Esophagus squamous epithelium (tissue), 5 donors: ENCODE results near the gene NCOA1. TPM values are rescaled to one million over a fixed set of nuclear protein-coding genes. Genes with fewer than 3 reads are reported as not detected.

Experiments
- DNase-seq: peaks from one replicate; lab custom pipeline; 2025; lab: John Stamatoyannopoulos, UW
- H3K27ac ChIP-seq, 4 donors: fragments of 200-600 bp; sonication (generic); one replicate each; pipeline ENCODE4 v1.5.1; 2016 to 2019; ENCODE audit warnings: mild to moderate bottlenecking in 1 of 4
- H3K27me3 ChIP-seq, 4 donors: fragments of 200-600 bp; sonication (generic); 1 replicate in 3 of 4; 2 replicates in 1 of 4; pipeline versions ENCODE4 v1.5.1 to v1.6.0; 2017 to 2021; ENCODE audit warnings: antibody characterized with exemption in 1 of 4
- H3K36me3 ChIP-seq, 3 donors: fragments of 200-600 bp; sonication (generic); one replicate each; pipeline ENCODE4 v1.5.1; 2016 to 2019
- H3K4me1 ChIP-seq, 3 donors: fragments of 200-600 bp; sonication (generic); one replicate each; pipeline ENCODE4 v1.5.1; 2017 to 2019
- H3K4me3 ChIP-seq, 4 donors: fragments of 200-600 bp; sonication (generic); 1 replicate in 3 of 4; 2 replicates in 1 of 4; pipeline ENCODE4 v1.5.1; 2016 to 2019; ENCODE audit warnings: mild to moderate bottlenecking in 2 of 4, moderate library complexity in 1 of 4
- H3K9me3 ChIP-seq, 3 donors: fragments of 200-600 bp; sonication (generic); one replicate each; pipeline ENCODE4 v1.5.1; 2016 to 2019
- POLR2A ChIP-seq, 4 donors: fragments of 450-650 bp; IDR thresholded peaks; one replicate each; pipeline ENCODE4 v1.6.1; 2017; ENCODE audit warnings: antibody characterized with exemption in 4 of 4, mild to moderate bottlenecking in 4 of 4, moderate library complexity in 3 of 4
- WGBS, 2 donors: methylation state at CpG; one replicate each; pipeline ENCODE4 v1.1.5; 2018; 5-methylcytosine and 5-hydroxymethylcytosine counted together
- intact Hi-C: fragments of 100-400 bp; cut with DNase I; formaldehyde crosslinking; loops from one replicate; pipeline ENCODE4 v1.15.0; 2022
- total RNA-seq, 4 donors: library from RNA; depleted of rRNA; stranded (reverse); fragments of >200 nt; gene quantifications; one replicate each; pipeline ENCODE4 v1.1.0, GENCODE V29; 2016
- TF ChIP-seq, protein P1 (sequence below), 6 experiments: fragments of 450-650 bp in 4 of 6; fragments of 200-600 bp in 2 of 6; sonication (generic) in 2 of 6; IDR thresholded peaks; one replicate each; pipeline ENCODE4 v1.5.1; 2016 to 2019; ENCODE audit warnings: antibody characterized with exemption in 6 of 6, mild to moderate bottlenecking in 4 of 6, moderate library complexity in 4 of 6
- donor health status: DM: yes; HTN: yes; CAD: no.

Gene NCOA1
- total RNA-seq, 4 donors from 2014 or later = 21.3 to 45.4 (median 32.9) TPM

GRCh38 chr2:24552836-24553235 lies 61.8 kb downstream of the NCOA1 start:
- TF ChIP-seq POLR2A (IDR thresholded peaks at IDR 0.05) = no peak
- TF ChIP-seq, protein P1, sequence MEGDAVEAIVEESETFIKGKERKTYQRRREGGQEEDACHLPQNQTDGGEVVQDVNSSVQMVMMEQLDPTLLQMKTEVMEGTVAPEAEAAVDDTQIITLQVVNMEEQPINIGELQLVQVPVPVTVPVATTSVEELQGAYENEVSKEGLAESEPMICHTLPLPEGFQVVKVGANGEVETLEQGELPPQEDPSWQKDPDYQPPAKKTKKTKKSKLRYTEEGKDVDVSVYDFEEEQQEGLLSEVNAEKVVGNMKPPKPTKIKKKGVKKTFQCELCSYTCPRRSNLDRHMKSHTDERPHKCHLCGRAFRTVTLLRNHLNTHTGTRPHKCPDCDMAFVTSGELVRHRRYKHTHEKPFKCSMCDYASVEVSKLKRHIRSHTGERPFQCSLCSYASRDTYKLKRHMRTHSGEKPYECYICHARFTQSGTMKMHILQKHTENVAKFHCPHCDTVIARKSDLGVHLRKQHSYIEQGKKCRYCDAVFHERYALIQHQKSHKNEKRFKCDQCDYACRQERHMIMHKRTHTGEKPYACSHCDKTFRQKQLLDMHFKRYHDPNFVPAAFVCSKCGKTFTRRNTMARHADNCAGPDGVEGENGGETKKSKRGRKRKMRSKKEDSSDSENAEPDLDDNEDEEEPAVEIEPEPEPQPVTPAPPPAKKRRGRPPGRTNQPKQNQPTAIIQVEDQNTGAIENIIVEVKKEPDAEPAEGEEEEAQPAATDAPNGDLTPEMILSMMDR (IDR thresholded peaks at IDR 0.05) = no peak
- no peak for DNase-seq
- Histone ChIP-seq H3K27me3 (no peaks in the 10 kb centered on the region), H3K27ac (no peak overlapping the region), H3K9me3 (no peaks in the 10 kb centered on the region), H3K4me1 (no peaks in the 10 kb centered on the region), H3K36me3 (peaks cover 0 to 16% (median 0%) of the 10 kb centered on the region in 3 donors), H3K4me3 (no peak overlapping the region)
- intact Hi-C loops = no loop called here
- 74 to 78% methylated on average over 5 of the region's 5 CpGs for WGBS, 2 donors

DNA sequence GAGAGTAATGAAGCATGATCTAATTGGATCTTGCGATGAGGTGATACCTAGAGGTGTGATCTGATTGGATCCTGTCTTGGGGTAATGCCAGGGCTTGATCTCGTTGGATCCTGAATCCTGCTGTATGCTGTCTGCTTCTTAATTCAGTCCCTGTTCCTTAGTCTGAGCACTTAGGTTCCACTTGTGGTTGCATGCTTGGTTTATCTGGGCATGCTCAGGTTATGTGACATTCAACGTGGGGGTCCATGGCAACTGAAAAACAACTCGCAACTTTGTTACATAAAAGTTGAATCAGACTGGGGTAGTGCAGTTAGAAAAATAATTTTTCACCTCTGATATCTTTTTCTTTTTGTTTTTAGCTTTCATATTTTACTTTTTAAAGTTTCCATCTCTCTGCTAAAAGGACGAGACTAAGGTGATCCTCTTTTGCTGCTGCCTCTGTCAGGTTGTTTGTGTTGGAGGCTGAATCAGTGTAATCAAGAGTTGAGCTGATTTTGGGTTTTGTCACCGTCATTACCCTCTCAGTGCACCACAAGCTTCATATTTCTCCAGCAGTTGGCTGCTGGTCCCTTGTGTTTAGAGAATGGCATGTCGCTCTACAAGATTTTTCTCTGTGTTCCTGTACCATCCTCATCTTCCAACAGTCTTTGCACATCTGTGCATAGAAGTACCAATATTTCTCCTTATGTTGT lies 67.9 kb downstream of the NCOA1 start:
- Histone ChIP-seq H3K4me1 (peaks cover 0 to 16% (median 3%) of the 10 kb centered on the region in 3 donors), H3K36me3 (peaks cover 0 to 23% (median 0%) of the 10 kb centered on the region in 3 donors), H3K27me3 (no peaks in the 10 kb centered on the region), H3K27ac (no peak overlapping the region), H3K4me3 (no peak overlapping the region), H3K9me3 (no peaks in the 10 kb centered on the region)
- no peak for DNase-seq
- 80 to 87% methylated on average over 7 of the region's 7 CpGs for WGBS, 2 donors
- TF ChIP-seq, protein P1 (IDR thresholded peaks at IDR 0.05) = no peak
- TF ChIP-seq POLR2A (IDR thresholded peaks at IDR 0.05) = no peak
- intact Hi-C loops = no loop called here

DNA sequence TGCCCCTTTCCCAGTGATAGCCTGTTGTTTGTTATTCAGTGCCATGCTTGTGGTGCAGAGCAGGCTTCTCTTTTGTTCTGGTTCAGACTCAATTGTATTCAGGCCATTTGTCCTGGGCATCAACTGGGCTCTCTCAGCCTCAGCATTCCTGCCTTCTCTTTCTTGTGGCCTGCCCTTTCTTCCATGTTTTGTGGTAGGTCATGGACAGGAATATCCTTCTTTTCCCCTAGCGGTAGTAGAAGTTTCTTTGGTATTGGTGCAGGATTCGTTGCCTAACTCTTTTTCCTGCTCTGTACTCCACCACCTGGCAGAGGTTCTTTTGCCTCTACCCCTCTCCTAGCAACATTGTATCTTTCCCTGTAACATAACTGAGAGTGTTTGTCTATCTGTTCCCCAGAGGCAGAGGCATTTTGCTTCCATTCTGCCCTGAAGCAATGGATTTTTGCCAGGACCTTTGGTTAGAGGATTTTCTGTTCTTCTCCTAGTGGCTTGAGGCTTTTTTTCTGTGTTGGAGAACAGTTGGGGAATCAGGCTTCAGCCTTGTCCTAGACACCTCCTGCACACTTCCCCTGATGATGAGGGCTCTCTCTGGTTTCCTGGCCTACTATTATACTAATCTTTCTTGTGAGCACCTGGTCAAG lies 68.5 kb downstream of the NCOA1 start:
- no peak for DNase-seq
- Histone ChIP-seq H3K4me1 (peaks cover 0 to 16% (median 3%) of the 10 kb centered on the region in 3 donors), H3K27me3 (no peaks in the 10 kb centered on the region), H3K9me3 (no peaks in the 10 kb centered on the region), H3K36me3 (peaks cover 0 to 23% (median 0%) of the 10 kb centered on the region in 3 donors), H3K27ac (no peak overlapping the region), H3K4me3 (no peak overlapping the region)
- 67 to 75% methylated on average over 2 of the region's 2 CpGs for WGBS, 2 donors
- intact Hi-C loops = no loop called here
- TF ChIP-seq POLR2A (IDR thresholded peaks at IDR 0.05) = no peak
- TF ChIP-seq, protein P1 (IDR thresholded peaks at IDR 0.05) = no peak

GRCh38 chr2:24565537-24565936 lies 74.5 kb downstream of the NCOA1 start:
- Histone ChIP-seq H3K36me3 (peaks cover 0 to 25% (median 7%) of the 10 kb centered on the region in 3 donors), H3K27ac (no peak overlapping the region), H3K4me3 (no peak overlapping the region), H3K27me3 (no peaks in the 10 kb centered on the region), H3K4me1 (peaks cover 6 to 10% (median 7%) of the 10 kb centered on the region in 3 donors), H3K9me3 (no peaks in the 10 kb centered on the region)
- no peak for DNase-seq
- WGBS, 2 donors = 87 to 98% methylated on average over 4 to 5 of the region's 8 CpGs
- intact Hi-C loops = no loop called here
- TF ChIP-seq, protein P1 (IDR thresholded peaks at IDR 0.05) = no peak
- no peak for TF ChIP-seq POLR2A (IDR thresholded peaks at IDR 0.05)

GRCh38 chr2:24566209-24566608 lies 75.2 kb downstream of the NCOA1 start:
- intact Hi-C loops = no loop called here
- WGBS, 2 donors = 83 to 90% methylated on average over 1 to 2 of the region's 3 CpGs
- Histone ChIP-seq H3K9me3 (no peaks in the 10 kb centered on the region), H3K27me3 (no peaks in the 10 kb centered on the region), H3K4me1 (peaks cover 6 to 10% (median 7%) of the 10 kb centered on the region in 3 donors), H3K27ac (no peak overlapping the region), H3K36me3 (peaks cover 0 to 25% (median 7%) of the 10 kb centered on the region in 3 donors), H3K4me3 (no peak overlapping the region)
- no peak for DNase-seq
- no peak for TF ChIP-seq POLR2A (IDR thresholded peaks at IDR 0.05)
- TF ChIP-seq, protein P1 (IDR thresholded peaks at IDR 0.05) = no peak
